HepG2 (cell line): ENCODE data around the gene AP5Z1.

Source experiments
- CHCHD3 ChIP-seq: sonication (generic); formaldehyde crosslinking; IDR thresholded peaks from 2 replicates; pipeline ENCODE4 v1.8.0; 2022; ENCODE audit warnings: mild to moderate bottlenecking, missing genetic modification reagents, moderate library complexity
- HNRNPK ChIP-seq: fragments of 200-400 bp; formaldehyde crosslinking; IDR thresholded peaks from 2 replicates; pipeline ENCODE4 v1.6.1; 2018; ENCODE audit warnings: low read length, low read depth, moderate library complexity, mild to moderate bottlenecking; ENCODE audit not compliant: poor library complexity, severe bottlenecking
- KLF13 ChIP-seq: sonication (generic); formaldehyde crosslinking; IDR thresholded peaks from 2 replicates; pipeline ENCODE4 v1.4.0; 2020; ENCODE audit warnings: mild to moderate bottlenecking, missing genetic modification reagents
- TCF7L2 ChIP-seq: IDR thresholded peaks from 2 replicates; pipeline ENCODE4 v1.6.1; 2011; ENCODE audit warnings: mild to moderate bottlenecking, low read depth, low read length, moderate library complexity
- YY1 ChIP-seq: IDR thresholded peaks from 2 replicates; pipeline ENCODE4 v1.6.1; 2011; ENCODE audit warnings: low read length, low read depth, moderate library complexity, mild to moderate bottlenecking; ENCODE audit not compliant: insufficient read depth, insufficient replicate concordance
- ZBTB1 ChIP-seq: sonication (generic); formaldehyde crosslinking; IDR thresholded peaks from 2 replicates; pipeline ENCODE4 v1.4.0; 2020; ENCODE audit warnings: missing genetic modification reagents, borderline replicate concordance
- ZBTB8A ChIP-seq: sonication (generic); formaldehyde crosslinking; IDR thresholded peaks from 2 replicates; pipeline ENCODE4 v1.4.0; 2020; ENCODE audit warnings: mild to moderate bottlenecking, low read depth, missing genetic modification reagents, borderline replicate concordance
- ZNF253 ChIP-seq: sonication (generic); formaldehyde crosslinking; IDR thresholded peaks from 2 replicates; pipeline ENCODE4 v1.8.0; 2022; ENCODE audit warnings: mild to moderate bottlenecking, missing genetic modification reagents, borderline replicate concordance
- ZNF615 ChIP-seq: sonication (generic); formaldehyde crosslinking; IDR thresholded peaks from 2 replicates; pipeline ENCODE4 v1.5.0; 2020; ENCODE audit warnings: mild to moderate bottlenecking, missing genetic modification reagents, borderline replicate concordance
- TF ChIP-seq, protein P1 (sequence below), 2 experiments: sonication (generic) in 1 of 2; formaldehyde crosslinking in 1 of 2; IDR thresholded peaks; 2 replicates each; pipeline versions ENCODE4 v1.4.0 to v1.6.1; 2016 to 2020; ENCODE audit warnings: borderline replicate concordance in 1 of 2, low read depth in 1 of 2, mild to moderate bottlenecking in 1 of 2, missing genetic modification reagents in 1 of 2
- TF ChIP-seq, protein P2 (sequence below): sonication (generic); formaldehyde crosslinking; IDR thresholded peaks from 2 replicates; pipeline ENCODE4 v1.4.0; 2020; ENCODE audit warnings: missing genetic modification reagents

DNA sequence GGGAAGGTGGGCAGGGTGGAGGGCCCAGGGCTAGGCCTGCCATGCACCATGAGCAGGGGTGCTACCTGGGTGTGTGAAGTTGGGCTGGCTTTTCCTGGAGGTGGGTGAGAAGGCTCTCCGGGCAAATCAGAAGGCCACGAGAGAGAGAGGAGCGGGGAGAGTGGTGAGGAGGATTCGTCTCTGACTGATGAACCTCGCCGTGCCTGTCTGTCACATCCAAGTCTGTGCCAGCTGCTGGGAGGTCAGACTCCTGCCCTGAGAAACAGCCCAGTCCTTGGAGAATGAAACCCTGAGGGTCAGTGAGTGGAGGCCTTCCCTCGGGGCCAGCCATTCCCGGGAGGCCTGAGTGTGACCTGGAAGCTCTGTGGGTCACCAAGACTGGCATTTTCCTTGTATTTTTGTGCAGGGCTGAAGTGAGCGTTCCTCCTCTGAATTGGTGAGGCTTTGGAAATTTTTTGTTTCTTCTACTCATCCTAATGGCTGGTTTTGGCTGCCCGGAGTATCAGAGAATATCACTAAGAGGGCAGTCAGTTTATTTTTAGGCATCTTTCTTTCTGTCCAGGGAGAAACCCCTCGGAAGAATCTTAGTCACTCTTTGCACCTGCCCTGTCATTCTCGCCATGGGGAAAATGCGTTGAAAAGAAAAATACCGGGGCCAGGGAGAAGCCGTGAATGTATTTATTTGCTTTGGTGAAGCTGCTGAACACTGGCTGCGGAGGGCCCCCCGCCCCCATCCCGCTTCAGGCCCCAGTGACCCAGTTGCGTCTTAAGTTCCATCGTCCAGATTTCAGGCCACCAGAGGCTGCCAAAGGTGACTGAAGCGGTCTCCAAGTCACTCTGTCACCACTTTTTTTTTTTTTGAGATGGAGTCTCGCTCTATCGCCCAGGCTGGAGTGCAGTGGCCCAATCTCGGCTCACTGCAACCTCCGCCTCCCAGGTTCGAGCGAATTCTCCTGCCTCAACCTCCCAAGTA is 6.5 kb upstream of the AP5Z1 start:
- no peak for TF ChIP-seq KLF13 (CRISPR knock-in tag)
- TF ChIP-seq CHCHD3 (CRISPR knock-in tag) = no peak
- TF ChIP-seq TCF7L2 = no peak
- no peak for TF ChIP-seq ZBTB1 (CRISPR knock-in tag)
- TF ChIP-seq HNRNPK = no peak
- TF ChIP-seq, protein P1, sequence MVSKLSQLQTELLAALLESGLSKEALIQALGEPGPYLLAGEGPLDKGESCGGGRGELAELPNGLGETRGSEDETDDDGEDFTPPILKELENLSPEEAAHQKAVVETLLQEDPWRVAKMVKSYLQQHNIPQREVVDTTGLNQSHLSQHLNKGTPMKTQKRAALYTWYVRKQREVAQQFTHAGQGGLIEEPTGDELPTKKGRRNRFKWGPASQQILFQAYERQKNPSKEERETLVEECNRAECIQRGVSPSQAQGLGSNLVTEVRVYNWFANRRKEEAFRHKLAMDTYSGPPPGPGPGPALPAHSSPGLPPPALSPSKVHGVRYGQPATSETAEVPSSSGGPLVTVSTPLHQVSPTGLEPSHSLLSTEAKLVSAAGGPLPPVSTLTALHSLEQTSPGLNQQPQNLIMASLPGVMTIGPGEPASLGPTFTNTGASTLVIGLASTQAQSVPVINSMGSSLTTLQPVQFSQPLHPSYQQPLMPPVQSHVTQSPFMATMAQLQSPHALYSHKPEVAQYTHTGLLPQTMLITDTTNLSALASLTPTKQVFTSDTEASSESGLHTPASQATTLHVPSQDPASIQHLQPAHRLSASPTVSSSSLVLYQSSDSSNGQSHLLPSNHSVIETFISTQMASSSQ (IDR thresholded peaks at IDR 0.05; ENCODE audit: low read depth) = no peak
- TF ChIP-seq, protein P1 (CRISPR knock-in tag; IDR thresholded peaks at IDR 0.05; ENCODE audit: borderline replicate concordance) = no peak
- TF ChIP-seq, protein P2, sequence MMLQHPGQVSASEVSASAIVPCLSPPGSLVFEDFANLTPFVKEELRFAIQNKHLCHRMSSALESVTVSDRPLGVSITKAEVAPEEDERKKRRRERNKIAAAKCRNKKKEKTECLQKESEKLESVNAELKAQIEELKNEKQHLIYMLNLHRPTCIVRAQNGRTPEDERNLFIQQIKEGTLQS (CRISPR knock-in tag) = no peak
- no peak for TF ChIP-seq YY1
- TF ChIP-seq ZBTB8A (CRISPR knock-in tag) = no peak
- no peak for TF ChIP-seq ZNF615 (CRISPR knock-in tag)
- no peak for TF ChIP-seq ZNF253
